Heart left ventricle (tissue), 16 donors: ENCODE results near the gene UNC93A. TPM values are rescaled to one million over a fixed set of nuclear protein-coding genes. Genes with fewer than 3 reads are reported as not detected.

ENCODE experiments used
- ATAC-seq, 4 donors: fragments of 200-7000 bp; cut with Tn5 transposase; one replicate each; pipeline ENCODE4 v1.9.1; 2020 to 2022; ENCODE audit warnings: moderate library complexity in 4 of 4, mild to moderate bottlenecking in 3 of 4, moderate number of reproducible peaks in 1 of 4
- DNase-seq, 5 donors: peaks; one replicate each; pipeline ENCODE4 v3.0.0-alpha.2; 2020
- H3K27ac ChIP-seq, 12 donors: fragments of 200-600 bp; sonication (generic) in 4 of 12; one replicate each; pipeline versions ENCODE4 v1.5.0 to v1.8.0; 2016 to 2022; ENCODE audit warnings: mild to moderate bottlenecking in 2 of 12
- H3K27me3 ChIP-seq, 9 donors: fragments of 200-600 bp; sonication (generic) in 2 of 9; one replicate each; pipeline versions ENCODE4 v1.5.1 to v1.8.0; 2016 to 2022; ENCODE audit warnings: mild to moderate bottlenecking in 3 of 9
- H3K36me3 ChIP-seq, 9 donors: fragments of 200-600 bp; sonication (generic) in 2 of 9; one replicate each; pipeline versions ENCODE4 v1.5.0 to v1.8.0; 2018 to 2022; ENCODE audit warnings: mild to moderate bottlenecking in 2 of 9
- H3K4me1 ChIP-seq, 12 donors: fragments of 200-600 bp; sonication (generic) in 4 of 12; one replicate each; pipeline versions ENCODE4 v1.5.0 to v1.8.0; 2016 to 2022; ENCODE audit warnings: mild to moderate bottlenecking in 3 of 12
- H3K4me3 ChIP-seq, 12 donors: fragments of 200-600 bp; sonication (generic) in 4 of 12; one replicate each; pipeline versions ENCODE4 v1.5.0 to v1.8.0; 2017 to 2022; ENCODE audit warnings: mild to moderate bottlenecking in 9 of 12, moderate library complexity in 4 of 12
- H3K9me3 ChIP-seq, 12 donors: fragments of 200-600 bp; sonication (generic) in 4 of 12; one replicate each; pipeline versions ENCODE4 v1.5.0 to v1.8.0; 2016 to 2022; ENCODE audit warnings: mild to moderate bottlenecking in 1 of 12
- CTCF ChIP-seq, 12 donors: fragments of 200-600 bp; sonication (generic) in 4 of 12; IDR thresholded peaks; one replicate each; pipeline versions ENCODE4 v1.5.0 to v1.8.0; 2018 to 2022; ENCODE audit warnings: antibody characterized with exemption in 12 of 12, mild to moderate bottlenecking in 5 of 12
- POLR2A ChIP-seq, 2 donors: fragments of 450-650 bp; IDR thresholded peaks; one replicate each; pipeline ENCODE4 v1.6.1; 2017; ENCODE audit warnings: antibody characterized with exemption in 2 of 2, mild to moderate bottlenecking in 2 of 2, moderate library complexity in 2 of 2
- WGBS, 4 donors: extraction: QIAGEN DNeasy Blood & Tissue Kit in 2 of 4; methylation state at CpG; one replicate each; pipeline versions ENCODE4 v1.1.5 to v1.1.7; 2013 to 2018; 5-methylcytosine and 5-hydroxymethylcytosine counted together
- intact Hi-C, 10 donors: fragments of 100-400 bp; cut with DNase I; formaldehyde crosslinking; loops; one replicate each; pipeline versions ENCODE4 v1.11.1 to v1.14.2; 2022
- polyA plus RNA-seq, 2 donors: library from polyadenylated mRNA; stranded (reverse); fragments of 200-250 nt; gene quantifications; one replicate each; pipeline ENCODE4 v1.2.3, GENCODE V29; 2013
- total RNA-seq, 9 donors: library from RNA; depleted of rRNA in 2 of 9; stranded (reverse); fragments of >200 nt in 2 of 9; fragmentation: NEBNext Ultra II Directional in 3 of 9; extraction: Animal tissue kit (Norgen Biotek cat#: 25700) in 3 of 9; gene quantifications; one replicate each; pipeline versions ENCODE4 v1.1.0 to v1.2.4, GENCODE V29; 2016 to 2023
- donor health status: ischemic (EF 13 %, LVEDD 7.1; RV severe dilation, severe dysfunction).
- donor health status: healthy with polysubstance abuse.
- donor health status: DM: no; HTN: yes; CAD: no.
- donor health status: DM: no; HTN: no; CAD: no.
- donor health status: ischemic (EF 25% LVEDD 6.9; RV normal size, moderate dysfunction).
- donor health status: ischemic (EF 25% LVEDD 5.7; RV mildly dilated, moderate dysfunction).
- donor health status: healthy.
- donor health status: DM: yes; HTN: yes; CAD: no.
- donor health status: ischemic (EF 35%, LVEDD 5.7; RV mildly dilated, moderate dysfunction).
- donor health status: nonischemic (EF 11% LVEDD 7.7; RV severe dilation, severe dysfunction).
- donor health status: DM: yes; HTN: yes; CAD: no.
- donor health status: PGD.
- donor health status: ischemic (EF 29% LVEDD 5.4; RV normal size, mild dysfunction).
- donor health status: nonischemic (EF 23%, LVEDD 6.1; RV moderate dilation, normal function).

Gene UNC93A
- total and polyA plus RNA-seq, 11 donors, result not detected

GRCh38 chr6:167323111-167323510, 32.0 kb downstream of the UNC93A start:
- H3K9me3 ChIP-seq, result no peaks in the 10 kb centered on the region

GRCh38 chr6:167324111-167324510, 33.0 kb downstream of the UNC93A start:
- WGBS, 4 donors, result 91 to 95% (median 93%) methylated on average over 10 of the region's 10 CpGs
- no peak for ATAC-seq
- Histone ChIP-seq H3K4me1 (no peaks in the 10 kb centered on the region), H3K36me3 (no peaks in the 10 kb centered on the region), H3K4me3 (no peak overlapping the region), H3K27me3 (peaks cover 0 to 5% (median 0%) of the 10 kb centered on the region in 9 donors), H3K27ac (no peak overlapping the region), H3K9me3 (no peaks in the 10 kb centered on the region)
- intact Hi-C loops, result no loop called here
- no peak for DNase-seq
- TF ChIP-seq POLR2A (IDR thresholded peaks at IDR 0.05) (no peak), CTCF (IDR thresholded peaks at IDR 0.05) (no peak)

More at GRCh38 chr6:167323111-167323510, 32.0 kb downstream of the UNC93A start:
- peaks cover 0 to 5% (median 0%) of the 10 kb centered on the region in 9 donors for H3K27me3 ChIP-seq
- H3K4me3 ChIP-seq, result no peak overlapping the region
- ATAC-seq (no peak), DNase-seq (no peak)
- no peaks in the 10 kb centered on the region for H3K4me1 ChIP-seq
- H3K36me3 ChIP-seq, result no peaks in the 10 kb centered on the region
- WGBS, 4 donors, result 82 to 91% (median 89%) methylated on average over 7 of the region's 7 CpGs
- TF ChIP-seq POLR2A (IDR thresholded peaks at IDR 0.05) (no peak), CTCF (IDR thresholded peaks at IDR 0.05) (no peak)
- no peak overlapping the region for H3K27ac ChIP-seq
- intact Hi-C loops, result no loop called here

GRCh38 chr6:167325766-167326165, 34.7 kb downstream of the UNC93A start:
- no peak for DNase-seq
- TF ChIP-seq CTCF (IDR thresholded peaks at IDR 0.05) (no peak), POLR2A (IDR thresholded peaks at IDR 0.05) (no peak)
- 93 to 96% (median 93%) methylated on average over 12 to 13 of the region's 13 CpGs for WGBS, 4 donors
- ATAC-seq, result no peak
- Histone ChIP-seq H3K27ac (no peak overlapping the region), H3K9me3 (no peaks in the 10 kb centered on the region), H3K36me3 (no peaks in the 10 kb centered on the region), H3K4me1 (no peaks in the 10 kb centered on the region), H3K27me3 (peaks cover 0 to 5% (median 0%) of the 10 kb centered on the region in 9 donors), H3K4me3 (no peak overlapping the region)
- intact Hi-C loops, result no loop called here

- 65 to 70% (median 67%) methylated on average over 4 of the region's 4 CpGs for WGBS, 4 donors
- Histone ChIP-seq H3K4me1 (no peaks in the 10 kb centered on the region), H3K27me3 (peaks cover 0 to 5% (median 0%) of the 10 kb centered on the region in 9 donors), H3K9me3 (no peaks in the 10 kb centered on the region), H3K36me3 (no peaks in the 10 kb centered on the region), H3K4me3 (no peak overlapping the region), H3K27ac (no peak overlapping the region)
- no peak for DNase-seq
- intact Hi-C loops, result no loop called here
- TF ChIP-seq POLR2A (IDR thresholded peaks at IDR 0.05), result no peak
- no peak for TF ChIP-seq CTCF (IDR thresholded peaks at IDR 0.05)
- ATAC-seq, result no peak
These were observed 36.3 kb downstream of the UNC93A start for GRCh38 chr6:167327391-167327790.
